GM19099 (cell line): Measurements from ENCODE around the gene DOLPP1.

Experiments used
- POLR2A ChIP-seq: IDR thresholded peaks from 3 replicates; pipeline ENCODE4 v1.6.1; 2011; ENCODE audit warnings: low read depth; ENCODE audit not compliant: insufficient read length; ENCODE audit errors: extremely low read depth

DOLPP1 gene

GRCh38 chr9:129098328-129098727 is 17.4 kb downstream of the DOLPP1 start:
- TF ChIP-seq POLR2A = no peak

GRCh38 chr9:129100383-129101169 is 19.7 kb downstream of the DOLPP1 start:
- TF ChIP-seq POLR2A = no peak

- TF ChIP-seq POLR2A = no peak
Measured at GRCh38 chr9:129101279-129101678, 20.4 kb downstream of the DOLPP1 start.

DNA sequence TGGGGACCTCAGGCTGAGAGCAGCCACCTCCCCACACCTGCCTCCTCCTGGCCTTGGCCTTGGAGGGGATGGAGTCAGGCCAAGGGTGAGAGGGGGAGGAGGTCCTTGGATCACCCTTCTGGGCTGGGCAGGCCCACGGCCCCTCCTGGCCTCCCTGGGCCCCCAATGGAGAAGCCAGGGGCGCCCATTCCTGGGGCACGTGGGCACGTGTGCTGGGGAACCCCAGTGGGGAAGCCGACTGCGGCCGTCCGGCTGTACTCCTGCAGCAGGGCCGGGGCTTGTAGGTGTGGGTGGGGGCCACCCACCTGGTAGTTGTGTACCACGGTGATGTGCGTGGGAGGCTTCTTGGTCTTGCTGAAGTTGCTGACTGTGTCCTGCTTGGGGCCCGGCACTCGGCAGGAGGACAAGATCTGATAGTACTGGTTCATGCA is 21.2 kb downstream of the DOLPP1 start:
- TF ChIP-seq POLR2A = no peak

GRCh38 chr9:129102791-129103594 is 22.1 kb downstream of the DOLPP1 start:
- no peak for TF ChIP-seq POLR2A

- TF ChIP-seq POLR2A = no peak
Measured at GRCh38 chr9:129103595-129103965, 22.7 kb downstream of the DOLPP1 start.

DNA sequence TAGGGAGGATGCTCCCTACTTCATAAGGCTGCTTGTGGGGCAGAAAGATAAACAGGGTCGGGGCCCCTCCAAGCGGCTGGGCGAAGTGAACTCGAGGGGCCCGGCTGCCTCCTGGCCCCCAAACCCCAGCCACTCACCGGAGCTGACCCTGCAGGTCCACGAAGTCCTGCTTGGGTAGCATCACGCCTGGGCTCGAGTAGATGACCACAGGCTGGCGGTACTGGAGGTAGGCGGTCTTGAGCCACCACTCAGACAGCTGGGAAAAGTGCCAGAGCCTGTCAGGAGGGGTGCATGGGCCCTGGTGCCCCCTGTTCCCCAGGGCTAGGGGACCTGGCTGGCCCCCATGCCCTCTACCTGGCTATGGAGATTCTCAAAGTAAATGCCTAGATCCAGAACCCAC is 23.1 kb downstream of the DOLPP1 start:
- TF ChIP-seq POLR2A = no peak

DNA sequence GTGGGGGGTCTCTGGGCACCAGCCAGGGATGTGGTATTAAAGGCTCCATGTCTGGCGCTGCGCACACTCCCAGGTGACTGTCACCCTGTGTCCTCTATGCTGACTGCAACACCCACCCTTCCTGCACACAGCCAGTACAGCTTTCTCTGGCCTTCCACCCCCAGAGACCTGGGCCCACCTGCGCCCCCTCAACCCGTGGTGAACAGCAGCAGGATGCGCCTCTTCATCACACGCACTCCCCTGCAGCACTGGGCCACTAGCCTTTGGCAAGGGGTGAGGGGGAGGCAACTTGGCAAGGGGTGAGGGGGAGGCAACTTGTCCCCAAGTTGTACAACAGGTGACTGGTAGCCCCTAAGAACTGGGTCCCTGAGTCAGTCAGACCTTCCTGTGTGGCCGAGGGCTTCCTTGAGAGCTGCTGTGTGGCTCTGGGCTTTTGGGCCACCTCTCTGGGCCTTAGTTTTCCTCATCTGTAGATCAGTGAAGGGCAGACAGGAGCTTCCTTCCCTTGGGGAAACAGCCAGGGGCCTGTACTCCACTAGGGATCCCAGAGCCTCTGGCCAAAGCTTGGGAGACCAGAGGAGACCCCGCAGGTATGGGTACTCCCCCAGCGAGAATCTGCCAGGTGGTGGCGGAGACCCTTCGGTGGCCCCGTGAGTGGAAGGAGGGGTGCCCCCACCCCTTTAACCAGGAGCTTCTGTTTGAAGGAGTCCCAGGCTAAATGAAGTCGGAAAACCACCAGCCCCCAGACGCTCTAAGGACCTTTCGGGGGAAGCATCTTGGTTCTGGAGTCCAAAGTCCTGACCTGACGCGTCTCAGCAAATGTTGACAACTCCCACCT is 25.2 kb downstream of the DOLPP1 start:
- TF ChIP-seq POLR2A = no peak

GRCh38 chr9:129107651-129108050 is 26.7 kb downstream of the DOLPP1 start:
- no peak for TF ChIP-seq POLR2A

DNA sequence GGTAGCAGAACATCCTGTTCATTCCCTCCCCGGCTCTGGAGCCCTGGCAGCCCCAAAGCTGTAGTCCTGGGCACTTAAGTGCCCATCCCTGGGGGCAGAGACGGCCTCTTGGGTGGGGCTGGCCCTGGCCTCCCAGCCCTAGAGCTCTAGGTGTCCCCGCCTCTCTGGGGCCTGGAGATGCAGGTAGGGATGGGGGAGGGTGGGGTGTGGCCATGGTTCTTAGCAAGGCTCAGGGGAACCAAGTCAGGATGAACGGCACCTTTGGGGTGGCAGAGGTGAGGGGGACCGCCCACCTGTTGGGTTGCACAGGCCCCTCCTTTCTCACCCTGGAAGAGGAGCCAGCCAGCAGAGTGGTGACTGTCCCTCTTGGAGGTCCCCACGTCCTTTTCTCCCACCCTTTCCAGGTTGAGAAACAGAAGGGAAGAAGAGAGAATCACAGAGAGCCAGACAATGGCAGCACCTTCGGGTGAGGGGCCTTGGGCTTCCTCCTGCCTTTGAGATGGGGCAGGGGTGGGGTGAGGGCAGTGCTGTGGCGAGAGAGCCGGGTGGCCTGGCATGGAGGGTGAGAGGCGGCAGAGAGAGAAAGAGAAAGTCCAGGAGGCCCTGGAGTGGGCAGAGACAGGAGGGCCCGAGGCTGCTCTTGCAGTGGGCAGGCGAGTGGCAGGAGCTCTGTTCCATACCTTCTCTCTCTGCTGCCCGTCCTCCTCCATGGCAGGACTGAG is 27.3 kb downstream of the DOLPP1 start:
- TF ChIP-seq POLR2A = no peak

DNA sequence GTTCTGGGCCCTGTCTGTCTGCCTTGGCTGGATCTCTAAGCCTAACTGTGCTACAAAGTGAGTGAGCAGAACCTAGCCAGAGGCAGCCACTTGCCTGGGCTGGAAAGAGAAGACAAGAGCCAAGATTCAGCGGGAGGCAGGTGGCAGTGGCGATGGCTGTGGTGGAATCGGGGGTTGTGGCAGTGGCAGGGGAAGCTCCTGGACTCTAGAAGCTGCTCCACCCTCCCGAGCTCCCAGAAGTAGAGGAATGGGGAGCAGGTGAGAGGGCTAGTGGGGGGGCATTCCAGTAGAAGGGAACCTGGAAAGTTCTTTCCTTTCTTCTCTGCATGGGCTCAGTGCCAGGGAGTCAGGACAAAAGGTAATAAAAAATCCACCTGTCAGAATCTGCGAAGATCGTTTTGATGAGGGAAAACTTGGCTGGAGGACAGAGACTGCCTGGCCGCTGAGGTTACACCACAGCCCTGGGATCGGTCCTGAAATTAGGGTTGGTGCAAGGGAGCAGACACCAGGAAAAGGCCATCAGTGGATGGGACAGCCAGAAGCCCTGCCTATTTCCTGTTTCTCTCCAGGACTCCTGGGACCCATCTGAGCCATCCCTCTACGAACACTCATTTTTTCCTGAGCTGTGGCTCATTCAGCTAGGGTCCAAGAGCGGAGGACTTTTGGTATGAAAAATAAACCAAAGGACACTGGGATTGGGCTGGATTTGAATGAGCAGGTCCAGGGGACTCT is 28.1 kb downstream of the DOLPP1 start:
- TF ChIP-seq POLR2A = no peak

- no peak for TF ChIP-seq POLR2A
Measured at GRCh38 chr9:129109537-129109903, 28.6 kb downstream of the DOLPP1 start.

- no peak for TF ChIP-seq POLR2A
Measured at GRCh38 chr9:129109952-129110739, 29.2 kb downstream of the DOLPP1 start.
